GM21717 (cell line): ENCODE measurements around the gene DBNDD2.

Experiments used
- ATAC-seq: cut with Tn5 transposase; IDR thresholded peaks from one replicate; pipeline ENCODE4 v1.9.1; 2021; ENCODE audit warnings: mild to moderate bottlenecking, moderate library complexity; ENCODE audit not compliant: unreplicated experiment

Gene DBNDD2

GRCh38 chr20:45407783-45408645, at the start of gene DBNDD2:
DBNDD2 (plus strand) TSS chr20:45408289; CDS start chr20:45408468, 179 bp downstream.
- ATAC-seq: no peak

- ATAC-seq: no peak
Observed at GRCh38 chr20:45359069-45359405, 49.1 kb upstream of the DBNDD2 start.

DNA sequence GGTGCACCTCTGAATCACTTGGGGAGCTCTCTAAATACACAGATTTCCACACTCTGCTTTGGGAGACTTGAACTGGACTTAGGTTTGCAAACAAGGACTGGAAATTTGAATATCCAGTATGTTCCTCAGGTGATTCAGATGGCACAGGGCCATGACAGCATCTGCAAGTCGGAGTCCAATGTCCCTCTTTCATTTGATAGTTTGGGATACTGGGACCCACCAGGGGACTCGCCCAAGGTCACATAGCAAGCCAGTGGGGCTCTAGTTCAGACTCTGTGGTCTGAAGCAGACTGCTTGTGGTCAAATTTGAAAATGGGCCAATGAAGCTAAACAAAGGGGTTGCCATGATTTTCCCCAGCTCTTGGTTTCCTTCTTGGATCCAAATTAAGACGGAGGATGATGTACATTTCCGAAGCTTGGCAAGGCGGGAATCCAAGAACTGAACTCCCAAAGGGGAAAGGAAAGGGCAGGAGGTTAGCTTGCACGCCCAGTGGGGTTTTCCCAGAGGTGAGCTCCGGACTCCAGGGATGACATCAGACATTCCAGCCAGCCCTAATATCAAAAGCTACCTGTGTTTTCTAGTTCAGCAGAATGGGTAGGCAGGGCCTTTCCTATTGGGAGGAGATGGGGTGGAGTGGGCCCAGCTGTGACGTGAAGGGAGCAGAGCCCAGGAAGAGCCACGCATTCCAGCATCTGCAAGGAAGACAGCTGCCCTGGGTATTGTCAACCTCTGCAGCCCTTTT, 48.5 kb upstream of the DBNDD2 start:
- no peak for ATAC-seq

DNA sequence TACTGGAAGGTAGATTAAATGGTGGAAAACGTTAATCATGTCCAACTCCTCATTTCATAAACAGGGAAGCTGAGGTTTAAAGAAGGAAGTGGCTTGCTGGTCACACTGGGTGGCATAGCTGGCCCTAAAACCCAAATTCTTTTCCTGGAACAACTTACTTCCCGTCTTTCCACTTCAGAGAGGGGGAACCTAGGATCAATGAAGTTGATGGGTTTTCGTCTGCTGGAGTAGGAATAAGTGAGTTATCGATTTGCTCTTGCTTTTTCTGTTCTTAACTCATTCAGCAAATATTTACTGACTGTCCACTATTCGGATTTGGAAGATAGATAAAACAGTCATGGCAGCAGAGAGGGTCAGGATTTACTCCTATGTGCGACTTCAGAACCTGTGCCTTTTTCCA, 46.3 kb upstream of the DBNDD2 start:
- ATAC-seq: no peak

GRCh38 chr20:45362804-45363610, 45.1 kb upstream of the DBNDD2 start, which contains the start of gene SYS1:
SYS1 (plus strand) TSS chr20:45363156; CDS start chr20:45363532, 376 bp downstream.
- peak; percentile 67 for ATAC-seq

GRCh38 chr20:45363611-45364492, 44.2 kb upstream of the DBNDD2 start:
- no peak for ATAC-seq

DNA sequence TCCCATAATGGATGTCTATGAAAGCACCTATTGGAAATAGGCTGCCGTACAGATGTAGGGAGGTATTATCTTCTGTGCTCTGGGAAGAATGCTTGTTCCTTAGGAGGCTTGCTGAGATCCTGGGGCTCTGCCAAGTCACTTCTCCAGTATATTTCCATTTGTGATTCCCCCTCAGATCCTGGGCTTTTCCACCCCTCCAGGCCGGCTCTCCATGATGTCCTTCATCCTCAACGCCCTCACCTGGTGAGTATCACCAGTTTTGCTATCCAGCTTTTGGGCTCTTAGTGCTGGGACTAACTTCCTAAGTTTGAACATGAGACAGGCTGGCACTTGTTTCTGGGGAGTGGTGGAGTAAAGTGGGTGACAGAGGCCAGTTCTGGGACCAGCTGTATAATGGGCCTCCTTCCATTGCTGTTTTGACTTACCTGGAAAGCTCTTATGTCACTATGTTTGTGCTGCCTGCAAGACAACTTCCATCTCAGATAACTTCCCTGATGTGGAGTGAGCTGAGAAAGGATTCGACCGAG, 42.6 kb upstream of the DBNDD2 start:
- ATAC-seq: no peak

- no peak for ATAC-seq
Observed at GRCh38 chr20:45366192-45366591, 41.9 kb upstream of the DBNDD2 start.

- ATAC-seq: no peak
Observed at GRCh38 chr20:45366631-45367030, 41.5 kb upstream of the DBNDD2 start.

DNA sequence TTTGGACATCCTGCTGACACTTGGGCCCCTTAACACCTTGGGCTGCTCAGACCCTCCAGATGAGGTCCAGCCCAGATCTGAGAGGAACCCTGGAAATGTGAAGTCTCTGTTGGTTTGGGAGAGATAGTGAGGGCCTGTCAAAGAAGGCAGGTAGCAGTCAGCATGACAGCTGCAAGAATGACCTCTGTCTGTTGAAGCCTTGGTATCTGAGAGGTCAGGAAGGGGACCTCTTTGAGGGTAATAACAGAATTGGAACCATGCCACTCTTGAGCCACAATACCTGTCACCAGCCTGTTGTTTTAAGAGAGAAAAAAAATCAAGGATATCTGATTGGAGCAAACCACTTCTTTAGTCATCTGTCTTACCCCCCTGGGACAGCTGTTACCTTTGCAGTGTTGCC, 41.0 kb upstream of the DBNDD2 start:
- ATAC-seq: no peak

- ATAC-seq: peak; percentile 63
Observed at GRCh38 chr20:45368221-45368980, 39.7 kb upstream of the DBNDD2 start.

- no peak for ATAC-seq
Observed at GRCh38 chr20:45370571-45371160, 37.4 kb upstream of the DBNDD2 start.

- ATAC-seq: no peak
Observed at GRCh38 chr20:45372241-45372640, 35.8 kb upstream of the DBNDD2 start.

GRCh38 chr20:45372646-45373352, 35.3 kb upstream of the DBNDD2 start:
- ATAC-seq: no peak

DNA sequence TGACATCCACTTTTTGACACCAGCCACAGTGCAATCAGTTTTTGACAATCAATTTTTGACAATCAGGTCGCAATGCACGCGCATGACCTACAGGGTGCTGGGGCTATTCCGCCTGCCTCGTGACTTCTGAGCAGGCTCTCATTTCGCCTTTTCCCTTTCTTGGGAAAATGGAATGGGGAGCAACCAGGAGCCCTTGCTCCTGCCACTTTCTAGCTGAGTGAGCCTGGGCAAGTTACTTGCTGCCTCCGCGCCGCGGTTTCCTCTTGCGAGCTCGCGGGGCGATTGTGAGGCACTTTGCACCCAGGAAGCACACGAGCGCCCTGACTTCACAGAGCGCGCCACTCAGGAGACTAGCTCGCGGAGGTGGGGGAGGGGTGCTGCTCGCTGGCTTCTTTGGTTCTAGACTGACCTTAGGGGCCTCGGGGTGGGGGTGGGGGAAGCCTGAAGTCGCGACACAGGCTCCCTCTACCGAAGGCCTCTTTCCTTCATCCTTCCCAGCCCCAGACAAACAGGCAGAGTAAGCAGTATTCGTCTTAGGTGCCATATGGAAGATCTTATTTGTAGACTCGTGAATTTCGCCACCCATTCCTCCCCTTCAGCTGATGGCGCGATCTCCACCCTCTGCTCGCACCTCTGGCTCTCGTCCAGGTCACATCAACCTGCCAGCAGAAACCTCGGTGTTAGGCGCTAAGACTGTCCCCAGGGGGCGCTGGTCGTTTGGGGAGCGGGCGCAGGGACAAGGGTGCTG, 34.6 kb upstream of the DBNDD2 start:
- peak; percentile 64 for ATAC-seq

DNA sequence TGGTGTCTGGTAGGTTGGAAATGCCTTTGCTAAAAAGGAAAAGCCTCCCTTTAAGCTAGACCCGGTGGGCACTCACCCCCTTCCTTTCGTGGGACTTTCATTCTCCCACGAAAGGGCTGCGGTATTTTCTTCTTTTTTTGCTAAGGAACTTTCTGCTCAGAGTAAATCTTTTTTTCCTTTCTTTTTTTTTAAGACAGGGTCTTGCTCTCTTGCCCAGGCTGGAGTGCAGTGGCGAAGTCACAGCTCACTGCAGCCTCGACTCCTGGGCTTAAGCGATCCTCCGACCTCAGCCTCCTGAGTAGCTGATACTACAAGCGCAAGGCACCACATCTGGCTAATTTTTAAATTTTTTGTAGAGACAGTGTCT, 34.0 kb upstream of the DBNDD2 start:
- ATAC-seq: no peak

GRCh38 chr20:45374966-45375365, 33.1 kb upstream of the DBNDD2 start:
- ATAC-seq: no peak

GRCh38 chr20:45377269-45377668, 30.8 kb upstream of the DBNDD2 start:
- ATAC-seq: no peak
